Gastrocnemius medialis (tissue), 4 donors: ENCODE data around the gene ALPL.

ENCODE experiments used
- POLR2A ChIP-seq, 2 donors: fragments of 450-650 bp; IDR thresholded peaks; one replicate each; pipeline ENCODE4 v1.6.1; 2017; ENCODE audit warnings: antibody characterized with exemption in 2 of 2, mild to moderate bottlenecking in 2 of 2, moderate library complexity in 2 of 2
- TF ChIP-seq, protein P1 (sequence below), 5 experiments: fragments of 450-650 bp in 3 of 5; fragments of 200-600 bp in 2 of 5; sonication (generic) in 2 of 5; IDR thresholded peaks in 4 of 5; conservative IDR thresholded peaks in 1 of 5; 1 replicate in 4 of 5; 2 replicates in 1 of 5; pipeline ENCODE4 v1.5.1; 2016 to 2019; ENCODE audit warnings: antibody characterized with exemption in 5 of 5, mild to moderate bottlenecking in 3 of 5, moderate library complexity in 3 of 5

DNA sequence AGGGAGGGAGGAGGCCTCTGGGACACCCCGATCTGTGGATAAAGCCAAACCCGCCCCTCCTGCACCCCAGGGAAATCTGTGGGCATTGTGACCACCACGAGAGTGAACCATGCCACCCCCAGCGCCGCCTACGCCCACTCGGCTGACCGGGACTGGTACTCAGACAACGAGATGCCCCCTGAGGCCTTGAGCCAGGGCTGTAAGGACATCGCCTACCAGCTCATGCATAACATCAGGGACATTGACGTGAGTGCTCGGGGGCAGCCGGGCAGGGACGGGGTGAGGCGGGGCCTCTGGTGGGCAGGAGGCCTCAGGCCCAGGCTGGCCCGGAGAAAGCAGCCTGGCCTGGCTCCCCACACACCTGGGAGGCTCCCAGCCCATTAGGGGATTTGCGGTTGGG lies 54.7 kb downstream of the ALPL start:
- TF ChIP-seq, protein P1, sequence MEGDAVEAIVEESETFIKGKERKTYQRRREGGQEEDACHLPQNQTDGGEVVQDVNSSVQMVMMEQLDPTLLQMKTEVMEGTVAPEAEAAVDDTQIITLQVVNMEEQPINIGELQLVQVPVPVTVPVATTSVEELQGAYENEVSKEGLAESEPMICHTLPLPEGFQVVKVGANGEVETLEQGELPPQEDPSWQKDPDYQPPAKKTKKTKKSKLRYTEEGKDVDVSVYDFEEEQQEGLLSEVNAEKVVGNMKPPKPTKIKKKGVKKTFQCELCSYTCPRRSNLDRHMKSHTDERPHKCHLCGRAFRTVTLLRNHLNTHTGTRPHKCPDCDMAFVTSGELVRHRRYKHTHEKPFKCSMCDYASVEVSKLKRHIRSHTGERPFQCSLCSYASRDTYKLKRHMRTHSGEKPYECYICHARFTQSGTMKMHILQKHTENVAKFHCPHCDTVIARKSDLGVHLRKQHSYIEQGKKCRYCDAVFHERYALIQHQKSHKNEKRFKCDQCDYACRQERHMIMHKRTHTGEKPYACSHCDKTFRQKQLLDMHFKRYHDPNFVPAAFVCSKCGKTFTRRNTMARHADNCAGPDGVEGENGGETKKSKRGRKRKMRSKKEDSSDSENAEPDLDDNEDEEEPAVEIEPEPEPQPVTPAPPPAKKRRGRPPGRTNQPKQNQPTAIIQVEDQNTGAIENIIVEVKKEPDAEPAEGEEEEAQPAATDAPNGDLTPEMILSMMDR (IDR thresholded peaks at IDR 0.05 in 4 of 5, conservative IDR thresholded peaks at IDR 0.05 in 1 of 5): no peak
- no peak for TF ChIP-seq POLR2A (IDR thresholded peaks at IDR 0.05)
